Stimulated activated CD8-positive, alpha-beta memory T cell treated with anti-CD3 and anti-CD28 coated beads, Interleukin-7, amount 100 ng/mL, for 48 hours (primary cell): ENCODE results near the gene SDF2L1.
"Not testable (repeated sequence)": the region's sequence is repeated elsewhere in the genome, so short reads cannot be mapped to it uniquely, and the experiment has no call there.

Experiments used
- DNase-seq, 2 donors: peaks; one replicate each; pipeline ENCODE4 v3.0.0-alpha.2; 2020; ENCODE audit warnings: low read depth in 1 of 2; ENCODE audit errors: extremely low read depth in 1 of 2

SDF2L1 gene

GRCh38 chr22:21635771-21636510 lies 6.2 kb upstream of the SDF2L1 start:
- no peak for DNase-seq

- no peak for DNase-seq
These were observed 5.4 kb upstream of the SDF2L1 start for GRCh38 chr22:21636629-21637218.

DNA sequence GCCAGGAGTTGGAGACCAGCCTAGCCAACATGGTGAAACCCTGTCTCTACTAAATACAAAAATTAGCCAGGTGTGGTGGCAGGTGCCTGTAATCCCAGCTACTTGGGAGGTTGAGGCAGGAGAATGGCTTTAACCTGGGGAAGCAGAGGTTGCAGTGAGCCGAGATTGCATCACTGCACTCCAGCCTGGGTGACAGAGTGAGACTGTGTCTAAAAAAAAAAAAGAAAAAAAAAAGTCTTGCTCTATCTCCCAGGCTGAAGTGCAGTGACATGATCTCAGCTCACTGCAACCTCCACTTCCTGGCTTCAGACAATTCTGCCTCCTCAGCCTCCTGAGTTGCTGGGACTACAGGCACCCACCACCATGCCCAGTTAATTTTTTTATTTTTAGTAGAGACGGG lies 4.7 kb upstream of the SDF2L1 start:
- DNase-seq: not testable (repeated sequence)

DNA sequence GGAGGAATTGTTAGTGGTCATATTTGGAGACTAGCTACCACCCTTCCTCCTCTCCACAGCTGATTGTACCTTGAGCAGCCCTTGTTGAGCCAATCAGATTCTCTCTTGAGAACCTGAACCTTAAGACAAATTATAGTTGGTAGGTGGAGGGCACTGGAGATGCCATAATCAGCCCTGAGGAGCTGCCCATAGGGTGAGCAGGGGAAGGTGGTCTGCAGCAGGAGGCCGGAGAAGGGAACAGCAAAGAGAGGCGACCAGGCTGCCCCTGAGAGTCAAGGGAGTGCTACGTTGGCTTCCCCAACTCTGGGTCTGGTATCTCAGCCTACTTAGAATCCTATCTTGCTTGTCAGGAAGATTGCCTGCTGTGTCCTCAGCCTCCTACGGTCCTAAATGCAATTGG lies 2.7 kb upstream of the SDF2L1 start:
- DNase-seq: no peak

GRCh38 chr22:21640810-21641209 lies 1.3 kb upstream of the SDF2L1 start:
- DNase-seq: no peak

DNA sequence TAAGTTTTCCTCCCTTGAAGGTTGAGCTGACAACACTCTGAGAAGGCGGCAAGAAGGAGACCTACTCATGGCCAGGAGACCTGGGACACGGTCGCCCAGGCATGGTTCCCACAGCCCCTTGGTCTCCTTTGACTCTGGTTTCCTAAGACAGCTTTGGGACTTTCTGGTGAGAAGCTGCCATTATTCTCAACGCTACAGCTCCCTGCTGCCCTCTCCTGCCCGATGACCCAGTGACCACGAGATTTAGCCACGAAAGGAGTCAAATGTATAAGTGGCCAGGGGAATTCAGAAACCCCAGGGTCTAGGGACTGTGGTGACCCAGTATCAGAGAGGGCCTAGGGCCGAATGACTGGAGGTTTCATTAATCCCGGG lies 699 bp upstream of the SDF2L1 start:
- no peak for DNase-seq

- DNase-seq: peak in 1 of 2 donors; percentile 50
These were observed 714 bp downstream of the SDF2L1 start for GRCh38 chr22:21642584-21643448.

GRCh38 chr22:21643533-21644357 lies 1.6 kb downstream of the SDF2L1 start:
- DNase-seq: no peak

- DNase-seq: not testable (repeated sequence)
These were observed 3.4 kb downstream of the SDF2L1 start for GRCh38 chr22:21645513-21645912.

DNA sequence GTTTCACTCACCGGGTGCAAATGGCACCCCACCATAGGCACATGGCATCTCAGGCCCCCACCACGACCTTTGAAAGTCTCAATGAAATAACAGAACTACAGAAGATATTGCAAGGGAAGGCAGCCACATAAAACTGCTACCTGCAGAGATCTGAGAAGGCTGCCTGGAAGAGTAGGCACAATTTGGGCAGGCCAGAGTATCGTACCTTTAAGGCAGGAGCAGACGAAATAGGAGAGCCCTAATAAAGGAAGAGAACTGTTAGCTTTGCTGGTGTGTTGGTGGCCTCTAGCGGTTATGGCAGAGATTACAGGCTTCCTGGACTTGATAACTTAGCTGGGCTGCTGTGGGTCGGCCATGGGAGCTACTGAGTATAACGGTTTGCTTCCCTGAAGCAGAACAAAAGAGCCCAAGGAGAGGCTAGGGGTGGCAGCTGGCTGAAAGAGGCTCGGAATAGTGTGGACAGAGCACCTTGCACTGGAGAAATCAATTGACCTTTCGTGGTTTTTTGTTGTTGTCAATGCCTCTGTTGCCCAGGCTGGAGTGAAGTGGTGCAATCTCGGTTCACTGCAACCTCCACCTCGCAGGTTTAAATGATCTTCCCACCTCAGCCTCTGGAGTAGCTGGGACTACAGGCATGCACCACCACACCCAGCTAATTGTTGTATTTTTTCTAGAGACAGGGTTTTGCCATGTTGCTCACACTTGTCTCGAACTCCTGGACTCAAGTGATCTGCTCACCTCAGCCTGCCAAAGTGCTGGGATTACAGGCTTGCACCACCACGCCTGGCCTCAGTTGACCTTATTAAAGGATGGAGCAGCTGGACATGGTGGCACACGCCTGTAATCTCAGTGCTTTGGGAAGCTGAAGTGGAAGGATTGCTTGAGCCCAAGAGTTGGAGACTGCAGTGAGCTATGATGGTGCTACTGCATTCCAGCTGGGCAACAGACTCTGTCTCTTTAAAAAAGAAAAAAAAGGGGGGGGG lies 4.8 kb downstream of the SDF2L1 start:
- peak in 1 of 2 donors; percentile 62 for DNase-seq

DNA sequence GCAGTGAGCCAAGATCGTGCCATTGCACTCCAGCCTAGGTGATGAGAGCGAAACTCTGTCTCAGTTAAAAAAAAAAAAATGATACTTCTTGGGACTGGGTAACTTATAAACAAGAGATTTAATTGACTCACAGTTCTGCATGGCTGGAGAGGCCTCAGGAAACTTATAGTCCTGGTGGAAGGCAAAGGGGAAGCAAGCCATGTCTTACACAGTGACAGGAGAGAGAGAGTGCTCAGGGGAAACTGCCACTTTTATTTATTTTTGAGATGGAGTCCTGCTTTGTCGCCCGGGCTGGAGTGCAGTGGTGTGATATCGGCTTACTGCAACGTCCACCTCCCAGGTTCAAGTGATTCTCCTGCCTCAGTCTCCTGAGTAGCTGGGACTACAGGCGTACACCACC lies 8.2 kb downstream of the SDF2L1 start:
- DNase-seq: no peak

DNA sequence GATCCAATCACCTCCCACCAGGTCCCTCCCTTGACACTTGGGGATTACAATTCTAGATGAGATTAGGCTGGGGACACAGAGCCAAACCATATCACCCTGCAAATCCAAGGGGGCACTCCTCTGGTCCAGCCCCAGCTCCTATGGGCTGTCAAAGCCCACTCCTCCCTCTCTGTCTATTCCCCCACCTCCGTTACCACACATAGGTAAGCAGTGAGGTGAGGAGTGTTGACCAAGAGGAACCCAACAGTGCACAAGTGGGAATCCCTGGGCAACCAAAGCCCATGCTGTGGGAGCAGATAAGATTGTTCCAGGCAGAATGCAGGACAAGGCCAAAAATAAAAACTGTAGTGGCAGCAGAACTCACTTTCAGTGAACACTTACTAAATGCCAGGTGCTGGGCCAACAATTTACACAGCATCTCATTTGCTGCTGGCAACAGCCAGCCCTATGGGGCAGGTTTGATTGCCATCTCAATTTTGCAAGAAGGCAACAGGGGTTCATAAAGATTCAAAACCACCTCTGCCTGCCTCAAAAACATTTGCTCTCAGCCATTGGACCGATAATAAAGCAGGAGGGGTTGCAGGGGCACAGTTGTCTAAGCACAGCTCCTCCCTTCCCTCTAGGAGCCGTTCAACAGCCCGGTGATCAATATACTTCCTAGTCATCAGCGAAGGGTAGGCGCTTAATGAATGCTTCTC lies 8.9 kb downstream of the SDF2L1 start:
- no peak for DNase-seq

- DNase-seq: no peak
These were observed 9.5 kb downstream of the SDF2L1 start for GRCh38 chr22:21651521-21652009.

- peak; percentile 82 to 85 for DNase-seq
These were observed 10.0 kb downstream of the SDF2L1 start for GRCh38 chr22:21652010-21652546.

DNA sequence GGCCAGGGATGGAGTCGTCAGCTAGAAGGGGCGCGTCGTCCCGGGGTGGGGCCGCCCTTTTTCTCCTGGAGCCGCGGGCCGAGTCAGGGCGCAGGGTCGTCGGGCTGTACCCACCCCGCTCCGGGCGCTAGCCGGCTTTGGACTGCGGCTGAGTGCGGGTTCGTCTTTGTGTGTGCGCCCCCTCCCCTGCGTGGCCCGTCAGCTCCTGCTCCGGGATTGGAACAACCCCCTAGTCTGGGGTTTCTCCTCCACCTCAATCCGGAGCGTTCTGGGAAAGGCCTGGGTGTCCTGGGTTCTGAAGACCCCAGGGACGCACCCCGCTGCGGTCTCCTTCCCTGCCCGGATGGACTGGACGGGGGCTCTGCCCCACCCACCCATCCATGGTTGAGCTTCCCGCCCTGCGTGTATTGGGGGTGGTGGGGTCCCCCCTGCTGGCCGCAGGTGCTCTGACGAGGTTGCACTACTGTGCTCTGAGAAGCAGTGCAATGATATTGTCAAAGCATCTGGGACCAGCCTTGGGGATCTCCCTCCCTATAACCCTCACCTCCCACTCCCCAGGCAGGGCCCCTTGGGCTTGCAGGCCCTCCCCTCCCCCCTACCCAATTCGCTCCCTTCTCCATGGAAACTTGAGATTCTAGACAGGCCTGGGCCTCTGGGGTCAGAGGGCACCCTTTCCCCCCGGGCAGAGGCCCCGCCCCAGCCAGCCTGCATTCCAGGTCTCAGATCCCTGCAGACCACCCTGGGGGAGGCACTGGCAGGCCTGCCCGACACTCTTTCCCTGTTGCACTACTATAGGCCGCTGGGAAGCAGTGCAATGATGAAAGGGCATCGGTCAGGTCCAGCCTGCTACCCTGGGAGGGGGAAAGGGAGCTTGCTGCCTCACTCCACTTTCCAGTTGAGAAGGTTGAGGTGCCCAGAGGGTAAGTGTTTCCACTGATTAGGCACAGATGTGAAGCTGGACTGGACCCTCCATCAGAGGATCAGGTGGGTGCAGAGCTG lies 10.7 kb downstream of the SDF2L1 start:
- no peak for DNase-seq

GRCh38 chr22:21657020-21657359 lies 14.9 kb downstream of the SDF2L1 start:
- no peak for DNase-seq

- DNase-seq: peak; percentile 51 to 65
These were observed 15.4 kb downstream of the SDF2L1 start for GRCh38 chr22:21657360-21658032.
